DOHH2 (cell line): ENCODE results near the gene CLASP1.

Experiments
- CTCF ChIP-seq: fragments of 200-600 bp; sonication (generic); IDR thresholded peaks from one replicate; pipeline ENCODE4 v1.5.1; 2014; ENCODE audit warnings: antibody characterized with exemption, mild to moderate bottlenecking, low read depth, low read length; ENCODE audit not compliant: poor library complexity, severe bottlenecking
- EZH2phosphoT487 ChIP-seq: fragments of 200-600 bp; sonication (generic); IDR thresholded peaks from 2 replicates; pipeline ENCODE4 v1.6.1; 2017; ENCODE audit warnings: borderline replicate concordance, mild to moderate bottlenecking, antibody characterized with exemption, low read length, moderate library complexity, mixed read lengths

- no peak for TF ChIP-seq CTCF
- no peak for TF ChIP-seq EZH2phosphoT487
These were observed 115.3 kb downstream of the CLASP1 start for GRCh38 chr2:121534007-121534406.
